NCI-H460 (cell line): ENCODE data around the gene PMEPA1. TPM values are rescaled to one million over a fixed set of nuclear protein-coding genes. Genes with fewer than 3 reads are reported as not detected.

ENCODE experiments used
- DNase-seq: peaks from one replicate; pipeline ENCODE4 v3.0.0-alpha.2; 2016; ENCODE audit warnings: low read depth; ENCODE audit errors: extremely low read depth
- total RNA-seq: library from RNA; depleted of rRNA; stranded (reverse); fragments of >200 nt; shearing (Covaris generic); gene quantifications from 2 replicates; pipeline ENCODE4 v1.2.3, GENCODE V29; 2014

The PMEPA1 gene
- total RNA-seq, 1 experiment from 2014 or later, result 3.1 TPM

- DNase-seq, result no peak
Observed at GRCh38 chr20:57712851-57713504, 3.2 kb upstream of the PMEPA1 start.

- no peak for DNase-seq
Observed at GRCh38 chr20:57712341-57712740, 2.5 kb upstream of the PMEPA1 start.

- no peak for DNase-seq
Observed at GRCh38 chr20:57711826-57712225, 2.0 kb upstream of the PMEPA1 start.

- no peak for DNase-seq
Observed at GRCh38 chr20:57711311-57711712, 1.5 kb upstream of the PMEPA1 start.

GRCh38 chr20:57710841-57711240 is 1.0 kb upstream of the PMEPA1 start:
- DNase-seq, result no peak

GRCh38 chr20:57708694-57709673 is 831 bp downstream of the PMEPA1 start:
- DNase-seq, result no peak

GRCh38 chr20:57707849-57708693 is 1.7 kb downstream of the PMEPA1 start:
- no peak for DNase-seq

- no peak for DNase-seq
Observed at GRCh38 chr20:57707320-57707719, 2.5 kb downstream of the PMEPA1 start.

- DNase-seq, result no peak
Observed at GRCh38 chr20:57705127-57705899, 4.5 kb downstream of the PMEPA1 start.

GRCh38 chr20:57704245-57704644 is 5.6 kb downstream of the PMEPA1 start:
- no peak for DNase-seq

GRCh38 chr20:57703013-57703412 is 6.8 kb downstream of the PMEPA1 start:
- DNase-seq, result no peak

- DNase-seq, result no peak
Observed at GRCh38 chr20:57702521-57702920, 7.3 kb downstream of the PMEPA1 start.

GRCh38 chr20:57702091-57702490 is 7.7 kb downstream of the PMEPA1 start:
- no peak for DNase-seq

- no peak for DNase-seq
Observed at GRCh38 chr20:57701651-57702050, 8.2 kb downstream of the PMEPA1 start.

- DNase-seq, result no peak
Observed at GRCh38 chr20:57701090-57701489, 8.7 kb downstream of the PMEPA1 start.

- DNase-seq, result no peak
Observed at GRCh38 chr20:57699395-57699794, 10.4 kb downstream of the PMEPA1 start.

- DNase-seq, result peak; percentile 42
Observed at GRCh38 chr20:57698867-57699275, 10.9 kb downstream of the PMEPA1 start.

GRCh38 chr20:57698116-57698866 is 11.5 kb downstream of the PMEPA1 start:
- peak; percentile 97 for DNase-seq

- no peak for DNase-seq
Observed at GRCh38 chr20:57697543-57697942, 12.3 kb downstream of the PMEPA1 start.
